ENCODE measurements around the gene CDK5RAP1.

DNA sequence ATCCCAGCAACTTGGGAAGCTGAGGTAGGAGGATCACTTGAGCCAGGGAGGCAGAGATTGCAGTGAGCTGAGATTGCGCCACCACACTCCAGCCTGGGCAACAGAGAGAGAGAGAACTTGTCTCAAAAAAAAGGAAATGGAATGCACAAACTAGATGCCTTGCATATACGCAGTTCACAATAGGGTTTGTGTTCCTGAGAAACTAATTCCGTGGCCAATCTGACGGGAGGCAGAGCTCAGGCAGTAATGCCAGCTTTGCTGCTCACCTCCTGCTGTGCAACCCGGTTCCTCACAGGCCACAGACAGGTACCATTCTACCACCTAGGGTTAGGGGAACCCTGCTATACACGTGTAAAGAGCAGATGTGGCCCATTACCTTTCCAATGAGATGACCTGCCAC is 1.4 kb downstream of the CDK5RAP1 start:
- TF ChIP-seq EGR1 (IDR thresholded peaks at IDR 0.05; ENCODE audit: low read depth in 2 of 2) (no peak), TAF1 (conservative IDR thresholded peaks at IDR 0.05) (no peak), RXRA (IDR thresholded peaks at IDR 0.05) (no peak)
- TF ChIP-seq, protein P1, sequence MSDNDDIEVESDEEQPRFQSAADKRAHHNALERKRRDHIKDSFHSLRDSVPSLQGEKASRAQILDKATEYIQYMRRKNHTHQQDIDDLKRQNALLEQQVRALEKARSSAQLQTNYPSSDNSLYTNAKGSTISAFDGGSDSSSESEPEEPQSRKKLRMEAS (IDR thresholded peaks at IDR 0.05) = no peak
- TF ChIP-seq, protein P2, sequence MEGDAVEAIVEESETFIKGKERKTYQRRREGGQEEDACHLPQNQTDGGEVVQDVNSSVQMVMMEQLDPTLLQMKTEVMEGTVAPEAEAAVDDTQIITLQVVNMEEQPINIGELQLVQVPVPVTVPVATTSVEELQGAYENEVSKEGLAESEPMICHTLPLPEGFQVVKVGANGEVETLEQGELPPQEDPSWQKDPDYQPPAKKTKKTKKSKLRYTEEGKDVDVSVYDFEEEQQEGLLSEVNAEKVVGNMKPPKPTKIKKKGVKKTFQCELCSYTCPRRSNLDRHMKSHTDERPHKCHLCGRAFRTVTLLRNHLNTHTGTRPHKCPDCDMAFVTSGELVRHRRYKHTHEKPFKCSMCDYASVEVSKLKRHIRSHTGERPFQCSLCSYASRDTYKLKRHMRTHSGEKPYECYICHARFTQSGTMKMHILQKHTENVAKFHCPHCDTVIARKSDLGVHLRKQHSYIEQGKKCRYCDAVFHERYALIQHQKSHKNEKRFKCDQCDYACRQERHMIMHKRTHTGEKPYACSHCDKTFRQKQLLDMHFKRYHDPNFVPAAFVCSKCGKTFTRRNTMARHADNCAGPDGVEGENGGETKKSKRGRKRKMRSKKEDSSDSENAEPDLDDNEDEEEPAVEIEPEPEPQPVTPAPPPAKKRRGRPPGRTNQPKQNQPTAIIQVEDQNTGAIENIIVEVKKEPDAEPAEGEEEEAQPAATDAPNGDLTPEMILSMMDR (IDR thresholded peaks at IDR 0.05; ENCODE audit: low read depth, low read length, missing input control) = no peak
- TF ChIP-seq, protein P3, sequence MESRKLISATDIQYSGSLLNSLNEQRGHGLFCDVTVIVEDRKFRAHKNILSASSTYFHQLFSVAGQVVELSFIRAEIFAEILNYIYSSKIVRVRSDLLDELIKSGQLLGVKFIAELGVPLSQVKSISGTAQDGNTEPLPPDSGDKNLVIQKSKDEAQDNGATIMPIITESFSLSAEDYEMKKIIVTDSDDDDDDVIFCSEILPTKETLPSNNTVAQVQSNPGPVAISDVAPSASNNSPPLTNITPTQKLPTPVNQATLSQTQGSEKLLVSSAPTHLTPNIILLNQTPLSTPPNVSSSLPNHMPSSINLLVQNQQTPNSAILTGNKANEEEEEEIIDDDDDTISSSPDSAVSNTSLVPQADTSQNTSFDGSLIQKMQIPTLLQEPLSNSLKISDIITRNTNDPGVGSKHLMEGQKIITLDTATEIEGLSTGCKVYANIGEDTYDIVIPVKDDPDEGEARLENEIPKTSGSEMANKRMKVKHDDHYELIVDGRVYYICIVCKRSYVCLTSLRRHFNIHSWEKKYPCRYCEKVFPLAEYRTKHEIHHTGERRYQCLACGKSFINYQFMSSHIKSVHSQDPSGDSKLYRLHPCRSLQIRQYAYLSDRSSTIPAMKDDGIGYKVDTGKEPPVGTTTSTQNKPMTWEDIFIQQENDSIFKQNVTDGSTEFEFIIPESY (IDR thresholded peaks at IDR 0.05) = no peak

Data from liver (tissue), 3 donors.